Measurements from ENCODE around the gene POLR1G.

GRCh38 chr19:45448425-45448756, 41.9 kb downstream of the POLR1G start:
- TF ChIP-seq RAD21 (IDR thresholded peaks at IDR 0.05) (no peak), CTCF (IDR thresholded peaks at IDR 0.05; ENCODE audit: low read depth, low read length, missing input control) (no peak), YY1 (IDR thresholded peaks at IDR 0.05) (no peak), SP1 (IDR thresholded peaks at IDR 0.05) (no peak), MAX (IDR thresholded peaks at IDR 0.05) (no peak), FOXA1 (IDR thresholded peaks at IDR 0.05) (no peak)
